Posterior vena cava (tissue), 2 donors: ENCODE results near the gene GNAZ. TPM values are rescaled to one million over a fixed set of nuclear protein-coding genes. Genes with fewer than 3 reads are reported as not detected.
A peak's percentile ranks its signal among the peaks of the same experiment; 100 is the strongest.
"Not testable (repeated sequence)": the region's sequence is repeated elsewhere in the genome, so short reads cannot be mapped to it uniquely, and the experiment has no call there.

Experiments used
- DNase-seq: peaks from one replicate; pipeline ENCODE4 v3.0.0-alpha.2; 2020; ENCODE audit warnings: low spot score
- intact Hi-C, 2 donors: fragments of 100-400 bp; cut with DNase I; formaldehyde crosslinking; loops; one replicate each; pipeline versions ENCODE4 v1.14.1 to v1.14.2; 2022 to 2023
- long read RNA-seq, 2 donors: library from polyadenylated mRNA; unstranded; transcript quantifications; one replicate each; pipeline ENCODE4 v2.0.0, GENCODE V29; 2020 to 2021
- total RNA-seq, 2 donors: library from RNA; stranded (reverse); fragmentation: NEBNext Ultra II Directional; extraction: Animal tissue kit (Norgen Biotek cat#: 25700); gene quantifications; one replicate each; pipeline ENCODE4 v1.2.1, GENCODE V29; 2021
- donor health status: DM: yes; HTN: yes; CAD: no.
- donor health status: DM: yes; HTN: yes; CAD: no.

The GNAZ gene
- 10 to 100 TPM; 34.3 to 37.0 TPM for total RNA-seq
- long read RNA-seq, donor 1, transcript GNAZ-203 (3 exons, 3,333 nt): major isoform, 12 of 28 reads
- long read RNA-seq, donor 1, partial matches to known transcripts: 11 of 28 reads
- long read RNA-seq, donor 1, other reads (novel, unspliced or antisense): 5 of 28 reads
- long read RNA-seq, donor 2, transcript GNAZ-203 (3 exons, 3,333 nt): major isoform, 10 of 59 reads
- long read RNA-seq, donor 2, partial matches to known transcripts: 34 of 59 reads
- long read RNA-seq, donor 2, other reads (novel, unspliced or antisense): 15 of 59 reads

- DNase-seq: peak; percentile 82
- intact Hi-C loops: no loop called here
Observed at GRCh38 chr22:23070418-23071229, at the start of gene GNAZ. Gene GNAZ, plus strand, starts transcription at chr22:23070519. Its CDS starts 25,177 bp downstream, at chr22:23095696.

GRCh38 chr22:23020659-23021293, 49.5 kb upstream of the GNAZ start:
- intact Hi-C loops: no loop called here
- DNase-seq: no peak

- DNase-seq, intact Hi-C loops: not testable (repeated sequence)
Observed at GRCh38 chr22:23021660-23022353, 48.5 kb upstream of the GNAZ start.

- intact Hi-C loops: no loop called here
- no peak for DNase-seq
Observed at GRCh38 chr22:23023294-23023693, 47.0 kb upstream of the GNAZ start.

- intact Hi-C loops: no loop called here
- DNase-seq: no peak
Observed at GRCh38 chr22:23026777-23027176, 43.5 kb upstream of the GNAZ start.

GRCh38 chr22:23027849-23028248, 42.5 kb upstream of the GNAZ start:
- DNase-seq, intact Hi-C loops: not testable (repeated sequence)

GRCh38 chr22:23029521-23030228, 40.6 kb upstream of the GNAZ start:
- intact Hi-C loops: no loop called here
- no peak for DNase-seq

- DNase-seq: no peak
- intact Hi-C loops: no loop called here
Observed at GRCh38 chr22:23031381-23031780, 38.9 kb upstream of the GNAZ start.

- no peak for DNase-seq
Observed at GRCh38 chr22:23031786-23032185, 38.5 kb upstream of the GNAZ start.

GRCh38 chr22:23032658-23033057, 37.7 kb upstream of the GNAZ start:
- DNase-seq: no peak
- intact Hi-C loops: no loop called here

More at GRCh38 chr22:23031786-23032185, 38.5 kb upstream of the GNAZ start:
- intact Hi-C loops: no loop called here

- intact Hi-C loops: no loop called here
- DNase-seq: no peak
Observed at GRCh38 chr22:23033116-23033905, 37.0 kb upstream of the GNAZ start.

GRCh38 chr22:23034621-23035556, 35.4 kb upstream of the GNAZ start:
- DNase-seq: no peak
- intact Hi-C loops: no loop called here

- DNase-seq: peak; percentile 55
- intact Hi-C loops: no loop called here
Observed at GRCh38 chr22:23035557-23036277, 34.6 kb upstream of the GNAZ start.

- peak; percentile 76 for DNase-seq
- intact Hi-C loops: no loop called here
Observed at GRCh38 chr22:23036684-23037428, 33.5 kb upstream of the GNAZ start.

- intact Hi-C loops: no loop called here
- peak; percentile 38 for DNase-seq
Observed at GRCh38 chr22:23037429-23038333, 32.6 kb upstream of the GNAZ start.
